Liver (tissue), 3 donors: ENCODE data around the gene SPTLC1.

Experiments used
- ATF3 ChIP-seq: IDR thresholded peaks from 2 replicates; pipeline ENCODE4 v1.6.1; 2016; ENCODE audit warnings: antibody characterized with exemption
- FOXA1 ChIP-seq: IDR thresholded peaks from 2 replicates; pipeline ENCODE4 v1.6.1; 2016; ENCODE audit warnings: antibody characterized with exemption
- GABPA ChIP-seq, 2 donors: IDR thresholded peaks in 1 of 2; conservative IDR thresholded peaks in 1 of 2; 2 replicates each; pipeline ENCODE4 v1.6.1; 2016; ENCODE audit warnings: antibody characterized with exemption in 2 of 2, mild to moderate bottlenecking in 1 of 2, moderate library complexity in 1 of 2
- MAX ChIP-seq: IDR thresholded peaks from 2 replicates; pipeline ENCODE4 v1.6.1; 2016; ENCODE audit warnings: antibody characterized with exemption
- RAD21 ChIP-seq, 2 donors: IDR thresholded peaks; 2 replicates each; pipeline ENCODE4 v1.6.1; 2016; ENCODE audit warnings: antibody characterized with exemption in 2 of 2, mild to moderate bottlenecking in 2 of 2
- REST ChIP-seq: IDR thresholded peaks from 2 replicates; pipeline ENCODE4 v1.6.1; 2016; ENCODE audit warnings: antibody characterized with exemption, mild to moderate bottlenecking
- RXRA ChIP-seq, 2 donors: IDR thresholded peaks; 2 replicates each; pipeline ENCODE4 v1.6.1; 2017 to 2018; ENCODE audit warnings: antibody characterized with exemption in 2 of 2, mild to moderate bottlenecking in 1 of 2
- TAF1 ChIP-seq: conservative IDR thresholded peaks from 2 replicates; pipeline ENCODE4 v1.6.1; 2016; ENCODE audit warnings: antibody characterized with exemption, mild to moderate bottlenecking
- YY1 ChIP-seq: IDR thresholded peaks from 2 replicates; pipeline ENCODE4 v1.6.1; 2016; ENCODE audit warnings: antibody characterized with exemption, mild to moderate bottlenecking
- TF ChIP-seq, protein P1 (sequence below): fragments of 150-350 bp; IDR thresholded peaks from 2 replicates; pipeline ENCODE4 v1.5.1; 2017; ENCODE audit warnings: improper control_type of control experiment, low read depth, low read length; ENCODE audit not compliant: missing input control
- TF ChIP-seq, protein P2 (sequence below): IDR thresholded peaks from 2 replicates; pipeline ENCODE4 v1.6.1; 2016; ENCODE audit warnings: antibody characterized with exemption
- donor health status: healthy.
- donor health status: healthy.

DNA sequence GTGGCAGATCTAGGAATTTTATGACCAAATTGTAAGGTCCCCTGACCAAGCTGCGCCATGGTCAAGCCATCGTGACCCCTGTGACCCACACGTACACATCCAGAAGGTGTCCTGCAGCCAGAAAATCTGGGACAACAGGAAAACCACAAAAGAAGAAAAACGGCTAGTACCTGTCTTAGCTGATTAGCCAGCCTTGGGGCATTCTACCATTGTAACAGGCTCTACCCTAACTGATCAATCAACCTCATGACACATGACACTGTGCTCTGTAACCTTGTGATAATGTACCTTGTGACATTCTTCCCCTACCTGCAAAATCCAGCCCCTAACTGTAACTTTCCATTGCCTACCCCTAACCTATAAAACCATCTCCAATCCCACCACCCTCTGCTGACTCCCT lies 43.6 kb downstream of the SPTLC1 start:
- no peak for TF ChIP-seq GABPA (IDR thresholded peaks at IDR 0.05 in 1 of 2, conservative IDR thresholded peaks at IDR 0.05 in 1 of 2)
- TF ChIP-seq RAD21 (IDR thresholded peaks at IDR 0.05), result no peak
- TF ChIP-seq REST, result no peak
- TF ChIP-seq, protein P1, sequence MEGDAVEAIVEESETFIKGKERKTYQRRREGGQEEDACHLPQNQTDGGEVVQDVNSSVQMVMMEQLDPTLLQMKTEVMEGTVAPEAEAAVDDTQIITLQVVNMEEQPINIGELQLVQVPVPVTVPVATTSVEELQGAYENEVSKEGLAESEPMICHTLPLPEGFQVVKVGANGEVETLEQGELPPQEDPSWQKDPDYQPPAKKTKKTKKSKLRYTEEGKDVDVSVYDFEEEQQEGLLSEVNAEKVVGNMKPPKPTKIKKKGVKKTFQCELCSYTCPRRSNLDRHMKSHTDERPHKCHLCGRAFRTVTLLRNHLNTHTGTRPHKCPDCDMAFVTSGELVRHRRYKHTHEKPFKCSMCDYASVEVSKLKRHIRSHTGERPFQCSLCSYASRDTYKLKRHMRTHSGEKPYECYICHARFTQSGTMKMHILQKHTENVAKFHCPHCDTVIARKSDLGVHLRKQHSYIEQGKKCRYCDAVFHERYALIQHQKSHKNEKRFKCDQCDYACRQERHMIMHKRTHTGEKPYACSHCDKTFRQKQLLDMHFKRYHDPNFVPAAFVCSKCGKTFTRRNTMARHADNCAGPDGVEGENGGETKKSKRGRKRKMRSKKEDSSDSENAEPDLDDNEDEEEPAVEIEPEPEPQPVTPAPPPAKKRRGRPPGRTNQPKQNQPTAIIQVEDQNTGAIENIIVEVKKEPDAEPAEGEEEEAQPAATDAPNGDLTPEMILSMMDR, result no peak
- no peak for TF ChIP-seq ATF3
- no peak for TF ChIP-seq MAX
- no peak for TF ChIP-seq YY1
- no peak for TF ChIP-seq TAF1
- TF ChIP-seq, protein P2, sequence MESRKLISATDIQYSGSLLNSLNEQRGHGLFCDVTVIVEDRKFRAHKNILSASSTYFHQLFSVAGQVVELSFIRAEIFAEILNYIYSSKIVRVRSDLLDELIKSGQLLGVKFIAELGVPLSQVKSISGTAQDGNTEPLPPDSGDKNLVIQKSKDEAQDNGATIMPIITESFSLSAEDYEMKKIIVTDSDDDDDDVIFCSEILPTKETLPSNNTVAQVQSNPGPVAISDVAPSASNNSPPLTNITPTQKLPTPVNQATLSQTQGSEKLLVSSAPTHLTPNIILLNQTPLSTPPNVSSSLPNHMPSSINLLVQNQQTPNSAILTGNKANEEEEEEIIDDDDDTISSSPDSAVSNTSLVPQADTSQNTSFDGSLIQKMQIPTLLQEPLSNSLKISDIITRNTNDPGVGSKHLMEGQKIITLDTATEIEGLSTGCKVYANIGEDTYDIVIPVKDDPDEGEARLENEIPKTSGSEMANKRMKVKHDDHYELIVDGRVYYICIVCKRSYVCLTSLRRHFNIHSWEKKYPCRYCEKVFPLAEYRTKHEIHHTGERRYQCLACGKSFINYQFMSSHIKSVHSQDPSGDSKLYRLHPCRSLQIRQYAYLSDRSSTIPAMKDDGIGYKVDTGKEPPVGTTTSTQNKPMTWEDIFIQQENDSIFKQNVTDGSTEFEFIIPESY, result no peak
- no peak for TF ChIP-seq FOXA1
- TF ChIP-seq RXRA (IDR thresholded peaks at IDR 0.05), result no peak
